Ishikawa (cell line): ENCODE data around the gene TRIM68.

ENCODE experiments used
- CEBPB ChIP-seq: IDR thresholded peaks from 2 replicates; pipeline ENCODE4 v1.6.1; 2012
- CREB1 ChIP-seq: IDR thresholded peaks from 2 replicates; pipeline ENCODE4 v1.6.1; 2012; ENCODE audit warnings: low read depth
- EGR1 ChIP-seq: IDR thresholded peaks from 2 replicates; pipeline ENCODE4 v1.6.1; 2012
- EP300 ChIP-seq: IDR thresholded peaks from 2 replicates; pipeline ENCODE4 v1.6.1; 2012; ENCODE audit warnings: borderline replicate concordance
- FOXM1 ChIP-seq: IDR thresholded peaks from 2 replicates; pipeline ENCODE4 v1.6.1; 2012; ENCODE audit warnings: low read depth, borderline replicate concordance
- NFIC ChIP-seq: IDR thresholded peaks from 2 replicates; pipeline ENCODE4 v1.6.1; 2012
- RAD21 ChIP-seq: IDR thresholded peaks from 2 replicates; pipeline ENCODE4 v1.6.1; 2012; ENCODE audit warnings: low read depth
- REST ChIP-seq: IDR thresholded peaks from 2 replicates; pipeline ENCODE4 v1.6.1; 2012; ENCODE audit warnings: low read depth, mild to moderate bottlenecking
- TAF1 ChIP-seq: IDR thresholded peaks from 2 replicates; pipeline ENCODE4 v1.6.1; 2012; ENCODE audit warnings: low read depth, mild to moderate bottlenecking
- TCF12 ChIP-seq: IDR thresholded peaks from 2 replicates; pipeline ENCODE4 v1.6.1; 2012; ENCODE audit warnings: low read depth
- TEAD4 ChIP-seq: IDR thresholded peaks from 2 replicates; pipeline ENCODE4 v1.6.1; 2012
- YY1 ChIP-seq: IDR thresholded peaks from 2 replicates; pipeline ENCODE4 v1.6.1; 2012; ENCODE audit warnings: low read depth
- ZBTB7A ChIP-seq: IDR thresholded peaks from 2 replicates; pipeline ENCODE4 v1.6.1; 2012; ENCODE audit warnings: low read depth
- TF ChIP-seq, protein P1 (sequence below): IDR thresholded peaks from 2 replicates; pipeline ENCODE4 v1.6.1; 2012
- TF ChIP-seq, protein P2 (sequence below): IDR thresholded peaks from 2 replicates; pipeline ENCODE4 v1.6.1; 2012

TRIM68 gene

DNA sequence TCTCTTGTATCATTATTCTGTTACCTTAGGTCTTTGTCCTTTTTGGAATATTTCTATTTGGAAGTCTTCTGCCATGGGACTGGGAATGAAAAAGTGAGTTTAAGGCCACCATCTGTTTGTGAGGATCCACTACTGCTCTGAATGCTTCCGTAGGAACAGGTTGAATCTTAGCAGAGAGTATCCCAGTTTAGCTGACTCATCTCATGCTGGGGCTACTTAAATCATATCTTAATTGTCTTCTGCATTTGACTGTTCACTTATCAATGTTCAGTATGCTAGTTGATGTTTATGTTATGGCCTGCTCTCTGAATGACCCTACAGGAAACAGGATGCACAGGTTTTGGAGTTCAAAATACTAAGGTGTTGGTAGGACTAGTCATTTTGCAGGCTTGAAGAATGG, 27.9 kb downstream of the TRIM68 start:
- TF ChIP-seq TAF1 = no peak
- TF ChIP-seq NFIC = no peak
- TF ChIP-seq, protein P1, sequence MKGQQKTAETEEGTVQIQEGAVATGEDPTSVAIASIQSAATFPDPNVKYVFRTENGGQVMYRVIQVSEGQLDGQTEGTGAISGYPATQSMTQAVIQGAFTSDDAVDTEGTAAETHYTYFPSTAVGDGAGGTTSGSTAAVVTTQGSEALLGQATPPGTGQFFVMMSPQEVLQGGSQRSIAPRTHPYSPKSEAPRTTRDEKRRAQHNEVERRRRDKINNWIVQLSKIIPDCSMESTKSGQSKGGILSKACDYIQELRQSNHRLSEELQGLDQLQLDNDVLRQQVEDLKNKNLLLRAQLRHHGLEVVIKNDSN = no peak
- TF ChIP-seq CEBPB = no peak
- no peak for TF ChIP-seq TCF12
- no peak for TF ChIP-seq RAD21
- no peak for TF ChIP-seq EP300

GRCh38 chr11:4578624-4579023, 29.4 kb downstream of the TRIM68 start:
- no peak for TF ChIP-seq CEBPB
- TF ChIP-seq REST = no peak
- TF ChIP-seq TEAD4 = no peak
- no peak for TF ChIP-seq NFIC
- TF ChIP-seq FOXM1 = no peak
- no peak for TF ChIP-seq CREB1
- TF ChIP-seq, protein P2, sequence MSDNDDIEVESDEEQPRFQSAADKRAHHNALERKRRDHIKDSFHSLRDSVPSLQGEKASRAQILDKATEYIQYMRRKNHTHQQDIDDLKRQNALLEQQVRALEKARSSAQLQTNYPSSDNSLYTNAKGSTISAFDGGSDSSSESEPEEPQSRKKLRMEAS = no peak
- TF ChIP-seq, protein P1 = no peak
- no peak for TF ChIP-seq RAD21
- no peak for TF ChIP-seq YY1
- no peak for TF ChIP-seq EGR1
- TF ChIP-seq TAF1 = no peak

- TF ChIP-seq TCF12 (no peak), NFIC (0 out of 2 replicates have a peak, but pooled peaks have one; percentile 27)
Observed at GRCh38 chr11:4577761-4578160, 30.3 kb downstream of the TRIM68 start.

- no peak for TF ChIP-seq FOXM1
- no peak for TF ChIP-seq TCF12
- TF ChIP-seq, protein P2 = no peak
Observed at GRCh38 chr11:4576880-4577279, 31.2 kb downstream of the TRIM68 start.

DNA sequence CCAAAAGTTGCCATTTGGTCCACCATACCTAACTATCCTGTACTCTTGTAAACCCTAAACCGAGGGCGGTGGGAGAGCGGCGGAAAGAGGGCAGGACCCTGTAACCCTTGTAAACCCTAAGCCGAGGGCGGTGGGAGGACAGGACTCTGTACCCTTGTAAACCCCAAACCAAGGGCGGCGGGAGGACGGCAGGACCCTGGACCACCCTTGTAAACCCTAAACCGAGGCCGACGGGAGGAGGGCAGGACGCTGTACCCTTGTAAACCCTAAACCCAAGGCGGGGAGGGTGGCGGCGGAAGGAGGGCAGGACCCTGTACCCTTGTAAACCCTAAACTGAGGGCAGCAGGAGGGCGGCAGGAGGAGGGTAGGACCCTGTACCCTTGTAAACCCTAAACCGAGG, 39.0 kb downstream of the TRIM68 start:
- TF ChIP-seq EGR1 (no peak), TEAD4 (no peak), CEBPB (no peak), RAD21 (no peak), NFIC (no peak), FOXM1 (no peak)
- TF ChIP-seq, protein P1 = no peak

- TF ChIP-seq TAF1 (no peak), NFIC (no peak), RAD21 (no peak), REST (no peak), EGR1 (no peak), YY1 (no peak), TCF12 (no peak), ZBTB7A (no peak), CEBPB (no peak)
- TF ChIP-seq, protein P2 = no peak
Observed at GRCh38 chr11:4565371-4565770, 42.7 kb downstream of the TRIM68 start.

DNA sequence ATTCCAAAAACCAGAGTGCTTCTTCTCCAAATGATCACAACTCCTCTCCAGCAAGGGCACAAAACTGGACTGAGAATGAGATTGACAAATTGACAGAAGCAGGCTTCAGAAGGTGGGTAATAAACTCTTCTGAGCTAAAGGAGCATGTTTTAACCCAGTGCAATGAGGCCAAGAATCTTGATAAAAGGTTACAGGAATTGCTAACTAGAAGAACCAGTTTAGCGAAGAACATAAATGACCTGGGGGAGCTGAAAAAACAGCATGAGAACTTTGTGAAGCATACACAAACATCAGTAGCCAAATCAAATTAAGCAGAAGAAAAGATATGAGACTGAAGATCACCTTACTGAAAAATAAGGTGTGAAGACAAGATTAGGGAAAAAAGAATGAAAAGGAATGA, 47.6 kb downstream of the TRIM68 start:
- no peak for TF ChIP-seq NFIC
- no peak for TF ChIP-seq YY1
- TF ChIP-seq, protein P2 = no peak
- no peak for TF ChIP-seq CEBPB
- no peak for TF ChIP-seq TCF12
- TF ChIP-seq, protein P1 = no peak
- TF ChIP-seq FOXM1 = no peak
- no peak for TF ChIP-seq RAD21
- TF ChIP-seq REST = no peak
